Measurements from ENCODE around the gene GALNT2. TPM values are rescaled to one million over a fixed set of nuclear protein-coding genes. Genes with fewer than 3 reads are reported as not detected.

GALNT2 gene
- total and polyA plus RNA-seq, 2 of the 4 experiments (the other 2 are of a cell fraction) = 50.4 to 189 TPM

- H3K79me1 ChIP-seq (ENCODE audit: low read depth in 1 of 2, low read length in 2 of 2) = peaks cover 56 to 82% of the 10 kb centered on the region in 2 experiments
- H4K20me1 ChIP-seq (ENCODE audit: insufficient read depth, low read length) = peaks cover 40% of the 10 kb centered on the region
- H3K4me3 ChIP-seq (ENCODE audit: insufficient read depth, low read depth, low read length) = no peak overlapping the region
- no peak overlapping the region for H4K91ac ChIP-seq (ENCODE audit: insufficient read depth, low read depth, low read length)
- no CpG with 5 or more reads among the region's 4 CpGs for WGBS, 2 experiments (ENCODE audit: extremely low coverage in 2 of 2, insufficient read length in 1 of 2)
- H2AK5ac ChIP-seq (ENCODE audit: low read depth, low read length) = no peak overlapping the region
- peaks cover 29% of the 10 kb centered on the region for H3K9me1 ChIP-seq (ENCODE audit: insufficient read depth, low read length)
- H3K4me1 ChIP-seq (ENCODE audit: control insufficient read depth, insufficient read depth, low read length) = peaks cover 1% of the 10 kb centered on the region; the same call in 1 of the 2 replicates
- H3K56ac ChIP-seq (ENCODE audit: extremely low read depth, insufficient read depth, low read length) = no peak overlapping the region
- ATAC-seq (ENCODE audit: low read depth) (no peak), DNase-seq (no peak)
- no peak overlapping the region for H3K9ac ChIP-seq (ENCODE audit: low read depth, low read length)
- intact Hi-C loops (cut with micrococcal nuclease) (no loop called here), dilution Hi-C loops (cut with HindIII; ENCODE audit: low sequenced_read_pairs, unreplicated experiment) (no loop called here), in situ Hi-C loops (cut with MboI; ENCODE audit: low sequenced_read_pairs) (no loop called here)
- ChIA-PET CTCF (interaction anchor here (0.7 kb wide), 1 partner anchor 24 kb away, joined by 6 read pairs; no protein-coding TSS in a partner anchor), POLR2A (ENCODE audit: unreplicated experiment) (no interaction called here)
- H2BK5ac ChIP-seq (ENCODE audit: low read depth, low read length, poor library complexity, severe bottlenecking) = no peak overlapping the region
- no peak overlapping the region for H3K4me2 ChIP-seq (ENCODE audit: low read depth, low read length)
- H2BK20ac ChIP-seq (ENCODE audit: low read depth, low read length) = no peak overlapping the region
- no peak overlapping the region for H3K14ac ChIP-seq (replicated peaks; ENCODE audit: low read depth, low read length)
- H3K27me3 ChIP-seq (ENCODE audit: control insufficient read depth, insufficient read depth, low read length) = no peaks in the 10 kb centered on the region
- TF ChIP-seq NFE2L2 (IDR thresholded peaks at IDR 0.05; ENCODE audit: low read depth, low read length) (no peak), POLR2A (IDR thresholded peaks at IDR 0.05; ENCODE audit: low read depth, low read length) (no peak), MXI1 (IDR thresholded peaks at IDR 0.05; ENCODE audit: borderline replicate concordance, low read depth, low read length) (no peak), CEBPB (IDR thresholded peaks at IDR 0.05; ENCODE audit: low read depth, low read length) (no peak), USF2 (IDR thresholded peaks at IDR 0.05; ENCODE audit: low read depth, low read length) (no peak), BHLHE40 (IDR thresholded peaks at IDR 0.05; ENCODE audit: low read depth, low read length) (no peak), RCOR1 (IDR thresholded peaks at IDR 0.05; ENCODE audit: insufficient replicate concordance, low read length) (no peak), FOS (IDR thresholded peaks at IDR 0.05; ENCODE audit: low read depth, low read length) (no peak), ELK1 (IDR thresholded peaks at IDR 0.05; ENCODE audit: borderline replicate concordance, low read depth, low read length) (no peak), RAD21 (IDR thresholded peaks at IDR 0.05; ENCODE audit: low read length) (no peak)
- H3K18ac ChIP-seq (ENCODE audit: low read depth, low read length) = no peak overlapping the region
- no peak overlapping the region for H2BK120ac ChIP-seq (ENCODE audit: low read depth, low read length)
- H3K23ac ChIP-seq (ENCODE audit: low read depth, low read length) = no peak overlapping the region
- H3K36me3 ChIP-seq (ENCODE audit: control insufficient read depth, insufficient read depth, low read length) = no peaks in the 10 kb centered on the region
- no peaks in the 10 kb centered on the region for H3K9me3 ChIP-seq (ENCODE audit: control insufficient read depth, insufficient read depth, low read length)
- H2BK15ac ChIP-seq (ENCODE audit: low read depth, low read length) = no peak overlapping the region
- no peak overlapping the region for H4K5ac ChIP-seq (ENCODE audit: low read depth, low read length)
- H3K4ac ChIP-seq (ENCODE audit: low read depth, low read length) = no peak overlapping the region
- no peak overlapping the region for H4K8ac ChIP-seq (ENCODE audit: low read depth in 2 of 2, low read length in 2 of 2)
- H3K27ac ChIP-seq (ENCODE audit: insufficient read depth, low read length) = no peak overlapping the region
- BruUV-seq (replicated peaks) = no TSS peak
- H2AFZ ChIP-seq (replicated peaks; ENCODE audit: low read length, poor library complexity) = no peak overlapping the region
- no peak overlapping the region for H2AK9ac ChIP-seq (replicated peaks; ENCODE audit: low read depth, low read length, poor library complexity)
These were observed 124.8 kb downstream of the GALNT2 start for GRCh38 chr1:230191855-230192254.

All from IMR-90 (cell line).